HG03135 (cell line): ENCODE results near the gene TMEM191B.
"Not testable (repeated sequence)": the region's sequence is repeated elsewhere in the genome, so short reads cannot be mapped to it uniquely, and the experiment has no call there.

Experiments
- ATAC-seq: cut with Tn5 transposase; IDR thresholded peaks from one replicate; pipeline ENCODE4 v1.9.1; 2021; ENCODE audit warnings: mild to moderate bottlenecking, moderate library complexity; ENCODE audit not compliant: unreplicated experiment

Gene TMEM191B

DNA sequence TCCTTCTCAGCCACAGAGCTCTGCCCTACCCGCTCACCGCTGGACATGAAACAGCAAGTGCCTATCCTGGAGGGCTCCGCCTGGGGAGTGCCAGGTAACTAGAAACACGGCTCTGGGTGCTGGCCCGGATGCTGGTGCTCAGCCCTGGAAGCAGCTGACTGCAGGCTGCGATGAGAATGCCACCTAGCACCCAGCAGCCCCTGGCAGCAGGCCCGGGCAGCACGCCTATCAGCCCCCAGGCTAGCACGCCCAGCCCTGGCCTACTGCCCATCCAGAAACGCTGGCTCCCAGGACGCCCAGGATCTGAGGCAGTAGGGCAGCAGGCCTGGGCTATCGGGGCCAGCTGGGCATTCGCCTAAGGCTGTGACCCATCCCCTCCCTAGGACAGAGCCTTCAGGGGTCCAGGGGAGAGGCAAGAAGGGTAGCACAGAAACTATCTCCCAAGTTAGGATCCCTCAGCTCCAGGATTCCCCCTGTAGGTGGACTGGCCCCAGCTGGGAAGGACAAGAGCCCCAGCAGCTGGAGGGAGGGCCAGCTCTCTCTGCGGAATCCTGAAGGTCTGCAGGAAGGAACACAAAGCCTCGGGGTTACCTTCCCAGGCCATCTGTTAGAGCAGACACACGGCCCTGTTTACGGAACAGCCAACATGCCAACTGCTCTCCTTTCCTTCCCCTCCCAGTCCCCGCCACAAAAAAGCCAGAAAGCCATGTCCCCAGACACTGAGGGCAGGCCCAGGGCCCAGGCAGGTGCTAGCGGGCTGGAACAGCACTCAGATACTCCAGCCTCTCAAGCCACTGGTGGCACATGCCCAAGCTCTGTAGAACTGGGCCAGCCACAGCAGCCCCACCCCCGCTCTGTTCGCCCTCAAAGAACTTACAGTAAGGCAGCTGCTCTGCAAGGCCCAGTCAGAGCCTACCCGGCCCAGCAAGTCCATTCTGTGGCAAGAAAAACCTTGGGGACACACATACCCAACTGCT is 27.0 kb downstream of the TMEM191B start:
- ATAC-seq, result not testable (repeated sequence)

DNA sequence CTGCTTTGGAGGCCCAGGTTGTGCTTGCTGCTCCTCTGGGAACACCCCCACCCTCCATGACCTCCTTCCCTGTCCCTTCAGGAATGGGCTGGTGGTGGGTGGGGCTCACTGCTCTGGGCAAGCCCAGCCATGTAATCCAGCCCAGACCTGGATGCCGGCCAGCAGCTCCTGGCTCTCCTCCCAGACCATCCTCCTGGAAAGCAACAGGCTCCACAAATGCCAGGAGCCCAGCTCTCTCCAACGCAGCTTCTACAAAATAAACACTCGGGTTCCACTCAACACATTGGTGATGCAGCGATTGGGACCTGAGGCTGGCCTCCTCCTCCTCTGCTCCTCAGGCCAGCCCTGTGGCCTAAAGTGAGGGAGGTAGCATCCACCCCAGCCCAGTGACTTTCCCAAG is 30.9 kb downstream of the TMEM191B start:
- ATAC-seq, result not testable (repeated sequence)

DNA sequence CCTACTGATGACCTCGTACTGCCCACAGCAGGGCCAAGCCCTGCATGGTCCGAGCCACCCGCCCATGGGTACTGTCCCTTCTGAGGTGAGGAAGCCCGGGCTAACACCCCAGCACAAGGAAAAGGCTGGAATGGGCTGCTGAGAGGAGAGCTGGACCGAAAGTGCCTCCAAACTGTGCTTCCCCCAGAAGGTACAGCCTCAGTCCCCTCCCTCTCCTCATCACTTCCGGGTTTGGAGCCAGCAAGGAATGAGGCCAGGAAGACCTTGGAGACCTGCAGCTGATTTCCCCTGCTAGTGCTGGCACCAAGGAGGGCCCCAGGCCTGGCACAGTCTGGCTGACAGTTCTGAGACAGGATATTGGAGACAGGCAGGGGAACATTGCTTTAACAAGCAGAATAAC is 31.3 kb downstream of the TMEM191B start:
- ATAC-seq, result not testable (repeated sequence)

DNA sequence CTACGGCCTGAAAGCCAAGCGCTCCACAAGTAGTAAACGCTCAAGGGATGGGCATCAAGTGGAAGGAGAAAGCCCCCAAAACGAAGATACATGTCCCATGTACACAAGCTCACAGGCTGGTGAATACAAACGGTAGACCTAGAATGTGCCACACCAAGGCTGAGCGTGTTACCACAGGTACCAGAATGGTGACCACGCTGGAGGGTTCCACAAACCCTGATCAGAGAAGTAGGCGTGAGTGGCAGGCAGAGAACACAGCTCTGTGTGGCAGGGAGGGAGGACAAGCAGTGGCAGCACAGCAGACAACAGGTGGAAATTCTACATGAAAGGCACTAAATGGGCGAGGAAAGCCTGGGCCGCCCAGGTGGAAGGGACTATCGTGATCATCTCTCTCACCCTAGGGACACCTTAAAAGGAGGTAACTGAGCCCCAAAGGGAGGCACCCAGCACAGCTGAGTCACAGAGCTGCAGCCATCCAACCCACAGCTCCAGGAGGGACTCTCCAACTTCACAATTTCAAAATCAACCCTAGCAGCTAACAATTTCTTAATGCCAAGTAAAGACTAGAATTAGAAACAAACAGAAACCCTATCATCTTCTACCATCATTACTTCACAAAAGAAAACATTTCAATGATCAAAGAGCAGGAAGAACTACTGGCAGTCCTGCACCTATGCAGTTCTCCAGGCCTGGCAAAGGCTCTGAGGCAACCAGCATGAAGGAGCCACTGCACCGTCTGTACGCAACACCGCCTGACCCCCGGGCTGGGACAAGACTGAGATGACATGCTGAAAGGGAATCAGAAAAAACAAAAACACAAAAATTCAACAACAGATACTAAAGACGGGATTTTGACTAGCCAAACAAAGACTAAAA is 32.7 kb downstream of the TMEM191B start:
- ATAC-seq, result not testable (repeated sequence)

DNA sequence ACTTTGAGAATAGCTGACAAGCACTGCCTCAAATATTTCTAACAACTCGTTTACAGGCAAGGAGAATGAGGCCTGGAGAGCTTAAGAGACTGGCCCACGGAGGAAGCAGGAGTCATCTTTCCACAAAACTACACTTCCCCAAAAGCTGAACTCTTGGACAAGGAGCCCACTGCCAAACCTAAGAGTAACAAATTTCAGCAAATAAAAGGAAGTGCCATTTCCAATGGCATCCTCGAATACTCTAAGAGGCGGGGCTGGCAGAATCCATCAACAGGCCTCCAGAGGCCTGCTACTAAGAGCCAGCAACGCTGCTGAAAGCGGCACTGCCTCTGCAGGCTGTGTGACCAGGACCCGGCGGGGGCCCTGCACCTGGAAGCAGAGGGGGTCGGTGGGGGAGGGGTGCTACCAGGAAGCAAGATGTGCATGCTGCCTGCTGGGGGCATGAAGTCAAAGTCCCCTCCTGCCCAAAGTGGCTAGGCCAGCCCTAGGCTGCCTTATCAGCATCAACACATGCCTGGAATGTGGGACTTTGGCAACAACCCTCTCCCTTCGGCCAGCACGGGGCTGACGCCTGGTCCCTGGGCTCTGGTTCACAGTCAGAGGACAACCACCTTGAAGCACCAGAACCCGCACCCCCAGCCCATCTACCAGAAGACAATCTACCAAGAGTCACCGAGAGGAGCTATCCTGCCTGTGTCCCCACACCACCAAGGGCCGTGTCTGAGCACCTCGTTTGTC is 43.1 kb downstream of the TMEM191B start:
- not testable (repeated sequence) for ATAC-seq

DNA sequence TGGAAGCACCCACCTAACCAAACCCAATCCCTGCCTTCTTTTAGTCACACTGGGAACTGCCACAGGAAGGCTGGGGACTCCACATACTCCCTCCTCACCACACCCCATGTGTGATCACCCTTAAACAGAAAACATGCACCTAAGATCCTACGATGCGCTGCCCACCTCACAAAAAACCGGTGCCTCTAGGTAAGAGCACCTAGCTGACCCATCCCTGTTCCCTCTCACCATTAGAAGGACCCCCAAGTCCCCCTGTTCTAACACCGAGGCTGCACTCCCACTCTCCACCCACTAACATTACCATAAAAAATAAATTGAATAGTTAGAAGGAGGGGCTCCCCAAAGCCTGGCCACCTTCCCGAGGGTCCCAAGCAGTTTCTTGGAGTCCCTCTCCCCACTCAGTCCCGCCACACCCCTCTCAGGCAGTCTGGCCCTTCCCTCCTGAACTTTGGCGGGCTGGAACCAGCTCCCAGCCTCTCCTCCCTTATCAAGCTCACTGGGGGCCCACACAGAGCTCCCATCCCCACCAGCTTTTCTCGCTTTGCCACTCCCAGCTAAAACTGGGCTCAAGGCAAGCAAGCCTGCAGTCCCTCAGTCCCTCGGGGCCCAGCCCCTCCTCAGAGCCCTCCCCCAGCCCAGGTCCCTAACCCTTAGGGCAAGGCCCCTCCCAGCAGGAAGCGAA is 46.0 kb downstream of the TMEM191B start:
- ATAC-seq, result not testable (repeated sequence)

DNA sequence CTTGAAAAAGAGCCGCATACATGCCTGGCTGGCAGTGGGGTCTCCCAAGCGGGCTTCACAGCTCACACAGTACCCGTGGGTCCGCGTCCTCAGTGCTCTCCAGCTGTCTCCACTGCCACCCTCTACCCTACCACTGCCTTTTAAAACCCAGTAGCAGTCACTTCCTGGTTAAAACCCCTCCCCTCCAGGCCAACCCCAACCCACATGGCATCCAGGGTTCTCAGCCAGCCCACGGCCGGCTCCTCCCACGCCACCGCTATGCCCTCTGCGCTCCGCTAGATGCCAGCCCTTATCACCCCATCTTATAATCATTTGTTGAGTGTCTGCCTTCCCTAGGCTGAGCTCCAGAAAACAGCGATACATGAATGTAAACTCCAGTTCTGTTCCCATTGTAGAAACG is 47.0 kb downstream of the TMEM191B start:
- not testable (repeated sequence) for ATAC-seq

DNA sequence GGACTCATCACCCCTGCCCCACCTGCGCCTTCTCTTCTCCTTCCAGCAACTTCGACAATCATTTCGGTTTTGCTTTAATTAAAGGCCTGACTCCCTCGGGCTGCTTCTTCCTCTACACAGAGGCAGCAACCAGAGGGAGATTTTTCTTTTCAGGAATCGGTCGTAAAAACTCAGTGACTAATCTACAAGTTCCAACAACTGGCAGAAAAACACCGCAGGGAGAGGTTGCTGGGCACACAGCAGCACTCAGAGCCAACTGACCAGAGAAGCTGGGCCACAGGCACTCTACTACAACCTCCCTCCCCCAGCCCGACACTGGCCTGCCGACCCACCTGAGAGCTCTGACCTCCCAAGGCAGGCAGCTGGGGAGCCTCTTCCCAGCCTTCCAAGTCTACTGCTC is 48.1 kb downstream of the TMEM191B start:
- not testable (repeated sequence) for ATAC-seq

DNA sequence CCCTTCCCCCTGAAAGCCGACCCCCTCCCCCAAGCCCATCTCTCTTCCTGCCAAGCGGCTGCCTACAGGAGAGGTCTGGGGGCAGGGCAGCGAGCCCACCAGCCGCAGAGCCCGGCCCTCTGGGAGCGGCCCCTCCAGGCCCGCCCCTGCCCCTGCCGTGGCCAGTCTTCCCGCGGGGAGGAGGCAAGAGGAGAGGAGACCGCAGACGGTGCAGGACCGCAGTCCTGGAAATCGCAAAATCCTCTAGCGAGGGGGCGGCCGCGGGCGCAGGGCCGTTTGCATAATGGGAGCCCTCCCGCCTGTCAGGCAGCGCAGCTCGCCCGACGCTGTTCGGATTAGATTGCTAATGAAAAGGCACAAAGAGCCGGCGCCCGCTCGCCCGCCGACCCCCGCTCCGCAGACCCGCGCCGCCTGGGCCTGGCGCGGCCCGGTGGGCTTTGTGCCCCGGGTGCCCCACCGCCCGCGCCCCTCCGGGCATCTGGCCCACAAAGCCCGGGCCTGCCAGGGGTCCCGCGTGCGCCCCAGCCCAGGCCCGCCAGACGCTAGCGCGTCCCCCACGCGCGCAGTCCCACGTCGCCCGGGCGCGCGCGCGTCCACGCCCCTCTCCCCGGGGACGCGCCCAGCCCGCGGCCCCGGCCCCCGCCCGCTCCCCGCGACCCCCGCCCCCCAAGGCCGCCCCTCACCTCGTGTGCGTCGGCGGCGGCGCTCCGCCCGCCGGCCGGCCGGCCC is 49.7 kb downstream of the TMEM191B start:
- peak; percentile 20 for ATAC-seq

DNA sequence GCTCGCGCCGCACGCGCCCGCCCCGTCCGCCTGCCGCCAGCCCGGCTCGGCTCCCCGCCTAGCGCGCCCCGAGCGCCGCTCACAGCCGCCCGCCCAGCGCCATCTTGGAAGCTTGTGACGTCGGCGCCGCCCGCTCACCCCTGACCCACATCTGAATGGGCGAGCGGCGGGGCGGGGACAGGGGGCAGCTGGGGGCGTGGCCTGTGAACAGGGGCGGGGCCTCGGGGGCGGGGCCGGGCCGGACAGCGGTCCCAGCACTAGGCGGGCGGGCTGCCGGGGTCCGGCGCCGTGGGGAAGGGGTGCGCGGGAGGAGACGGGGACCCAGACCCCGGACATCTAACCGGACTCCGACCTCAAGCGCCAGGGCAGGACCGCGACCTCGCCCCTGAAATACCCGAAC is 50.2 kb downstream of the TMEM191B start:
- peak; percentile 86 for ATAC-seq
